ENCODE measurements around the gene SPTAN1.

SPTAN1 gene

DNA sequence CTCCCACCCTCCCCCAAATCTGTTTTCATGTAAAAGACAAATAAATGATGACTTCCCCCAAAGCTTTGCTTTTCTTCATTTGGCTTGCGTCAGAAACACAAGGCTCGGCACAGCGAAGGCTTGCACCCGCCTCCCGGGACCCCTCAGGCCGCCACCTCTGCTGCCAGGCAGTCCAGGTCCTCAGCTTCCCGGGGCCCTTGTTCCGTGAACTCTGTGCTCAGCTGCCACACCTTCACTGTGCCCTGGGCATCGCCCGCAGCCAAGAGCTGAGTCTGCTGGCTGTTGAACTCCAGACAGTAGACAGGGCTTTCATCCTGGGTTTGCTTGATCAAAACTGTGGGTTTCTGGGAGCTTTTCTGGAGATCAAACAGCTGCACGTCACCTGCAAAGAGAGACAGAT is 81.2 kb downstream of the SPTAN1 start:
- Histone ChIP-seq H3K23ac (ENCODE audit: low read length in 2 of 2) (no peak overlapping the region), H3K18ac (ENCODE audit: low read depth in 1 of 2, low read length in 2 of 2) (no peak overlapping the region), H3K36me3 (ENCODE audit: control insufficient read depth in 1 of 2, insufficient read depth in 2 of 2, low read depth in 1 of 2, low read length in 2 of 2) (peaks cover 63 to 86% of the 10 kb centered on the region in 2 experiments), H3K4me2 (ENCODE audit: low read length, poor library complexity, severe bottlenecking) (no peak overlapping the region), H2BK15ac (ENCODE audit: low read depth, poor library complexity, severe bottlenecking) (no peak overlapping the region), H2BK120ac (ENCODE audit: low read depth, low read length) (no peak overlapping the region), H4K8ac (ENCODE audit: low read length) (no peak overlapping the region), H3K9me3 (ENCODE audit: control insufficient read depth, low read length) (no peaks in the 10 kb centered on the region), H3K79me1 (replicated peaks; ENCODE audit: low read length, poor library complexity, severe bottlenecking) (peaks cover 26% of the 10 kb centered on the region), H2BK12ac (ENCODE audit: low read length in 2 of 2) (no peak overlapping the region), H4K91ac (ENCODE audit: low read length) (peak overlapping the region; percentile 18), H3K4me3 (ENCODE audit: insufficient read depth in 1 of 2, low read depth in 1 of 2, low read length in 2 of 2) (no peak overlapping the region), H2BK5ac (ENCODE audit: low read depth, low read length, poor library complexity, severe bottlenecking) (no peak overlapping the region), H3K4ac (ENCODE audit: low read depth in 1 of 2, low read length in 2 of 2) (no peak overlapping the region), H3K14ac (ENCODE audit: low read length in 2 of 2) (no peak overlapping the region), H3K27ac (ENCODE audit: low read length, poor library complexity, severe bottlenecking) (no peak overlapping the region), H2AFZ (ENCODE audit: low read depth, low read length) (no peak overlapping the region), H3K27me3 (ENCODE audit: control insufficient read depth in 1 of 2, insufficient read depth in 1 of 2, low read length in 2 of 2) (no peaks in the 10 kb centered on the region), H3K9ac (ENCODE audit: low read length) (no peak overlapping the region), H2AK5ac (ENCODE audit: low read length, severe bottlenecking) (no peak overlapping the region), H3K4me1 (ENCODE audit: control insufficient read depth, insufficient read depth, low read depth, low read length) (peaks cover 29% of the 10 kb centered on the region)
- 94% methylated on average over 11 of the region's 11 CpGs for WGBS
- DNase-seq, result no peak

DNA sequence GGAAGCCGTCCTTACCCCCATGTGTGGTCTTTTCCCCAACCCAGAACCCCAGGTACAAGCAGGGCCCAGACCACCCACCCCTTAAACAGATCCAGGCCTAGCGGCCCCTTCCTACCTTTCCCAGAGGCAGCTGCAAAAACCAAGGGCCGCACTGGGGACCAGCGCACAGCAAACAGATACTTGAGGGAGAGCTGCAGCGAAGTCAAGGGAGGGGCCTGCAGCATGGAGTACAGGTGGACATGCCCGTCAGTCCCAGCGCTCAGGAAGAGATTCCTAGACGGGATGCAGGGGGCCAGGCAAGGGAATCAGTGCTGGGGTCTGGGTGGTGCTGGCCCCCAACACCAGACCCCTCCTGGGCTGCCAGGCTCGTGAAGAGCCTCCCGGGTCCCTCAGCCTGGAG is 81.7 kb downstream of the SPTAN1 start:
- Histone ChIP-seq H4K8ac (ENCODE audit: low read length) (no peak overlapping the region), H2BK15ac (ENCODE audit: low read depth, poor library complexity, severe bottlenecking) (peak overlapping the region; percentile 68), H3K4me2 (ENCODE audit: low read length, poor library complexity, severe bottlenecking) (no peak overlapping the region), H3K23ac (ENCODE audit: low read length in 2 of 2) (no peak overlapping the region), H3K4me1 (ENCODE audit: control insufficient read depth, insufficient read depth, low read depth, low read length) (peaks cover 29% of the 10 kb centered on the region), H3K14ac (ENCODE audit: low read length in 2 of 2) (no peak overlapping the region), H2AK5ac (ENCODE audit: low read length, severe bottlenecking) (no peak overlapping the region), H3K4me3 (ENCODE audit: insufficient read depth in 1 of 2, low read depth in 1 of 2, low read length in 2 of 2) (no peak overlapping the region), H2AFZ (ENCODE audit: low read depth, low read length) (no peak overlapping the region), H3K4ac (ENCODE audit: low read depth in 1 of 2, low read length in 2 of 2) (no peak overlapping the region), H2BK12ac (ENCODE audit: low read length in 2 of 2) (no peak overlapping the region), H3K79me1 (replicated peaks; ENCODE audit: low read length, poor library complexity, severe bottlenecking) (peaks cover 24% of the 10 kb centered on the region), H3K36me3 (ENCODE audit: control insufficient read depth in 1 of 2, insufficient read depth in 2 of 2, low read depth in 1 of 2, low read length in 2 of 2) (peaks cover 61 to 82% of the 10 kb centered on the region in 2 experiments), H3K9me3 (ENCODE audit: control insufficient read depth, low read length) (no peaks in the 10 kb centered on the region), H3K27me3 (ENCODE audit: control insufficient read depth in 1 of 2, insufficient read depth in 1 of 2, low read length in 2 of 2) (no peaks in the 10 kb centered on the region), H2BK120ac (ENCODE audit: low read depth, low read length) (peak overlapping the region; percentile 45), H3K18ac (ENCODE audit: low read depth in 1 of 2, low read length in 2 of 2) (no peak overlapping the region), H3K9ac (ENCODE audit: low read length) (no peak overlapping the region), H3K27ac (ENCODE audit: low read length, poor library complexity, severe bottlenecking) (peak overlapping the region; percentile 60), H2BK5ac (ENCODE audit: low read depth, low read length, poor library complexity, severe bottlenecking) (no peak overlapping the region), H4K91ac (ENCODE audit: low read length) (no peak overlapping the region)
- DNase-seq, result no peak
- WGBS, result 98% methylated on average over 10 of the region's 10 CpGs

DNA sequence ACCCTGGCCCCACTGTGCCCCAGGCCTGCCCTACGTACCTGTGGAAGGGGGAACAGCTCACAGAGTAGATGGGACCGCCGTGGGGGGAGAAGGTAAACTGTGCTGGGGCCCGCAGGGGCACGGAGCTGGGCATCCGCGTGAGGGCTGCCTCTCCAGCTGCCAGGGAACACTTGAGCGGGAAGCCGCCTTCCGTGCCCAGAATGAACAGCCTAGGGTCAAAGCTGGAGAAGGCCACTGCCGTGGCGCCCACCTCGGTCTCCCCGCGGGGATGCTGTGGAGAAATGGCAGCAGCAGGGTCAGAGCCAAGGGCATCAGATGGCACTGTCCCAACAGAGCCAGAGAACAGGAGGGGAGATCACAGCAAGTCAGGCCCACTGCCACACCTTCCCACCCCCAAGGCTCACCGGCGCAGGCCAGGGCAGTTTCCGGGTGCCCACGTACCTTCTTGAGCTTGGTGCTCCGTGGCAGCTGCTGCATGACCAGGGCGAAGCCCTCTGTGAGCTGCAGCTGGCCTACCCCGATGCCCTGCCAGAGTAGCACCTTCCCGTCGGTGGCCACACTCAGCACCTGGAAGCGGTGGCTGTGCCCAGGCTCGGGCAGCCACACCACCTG is 82.4 kb downstream of the SPTAN1 start:
- Histone ChIP-seq H2BK15ac (ENCODE audit: low read depth, poor library complexity, severe bottlenecking) (peak overlapping the region; percentile 84), H4K91ac (ENCODE audit: low read length) (peak overlapping the region; percentile 44), H4K8ac (ENCODE audit: low read length) (peak overlapping the region; percentile 29), H2AFZ (ENCODE audit: low read depth, low read length) (no peak overlapping the region), H3K4ac (ENCODE audit: low read depth in 1 of 2, low read length in 2 of 2) (peak overlapping the region; percentile 7 to 65), H3K27ac (ENCODE audit: low read length, poor library complexity, severe bottlenecking) (peak overlapping the region; percentile 60), H3K36me3 (ENCODE audit: control insufficient read depth in 1 of 2, insufficient read depth in 2 of 2, low read depth in 1 of 2, low read length in 2 of 2) (peaks cover 54 to 76% of the 10 kb centered on the region in 2 experiments), H3K9me3 (ENCODE audit: control insufficient read depth, low read length) (no peaks in the 10 kb centered on the region), H2BK5ac (ENCODE audit: low read depth, low read length, poor library complexity, severe bottlenecking) (no peak overlapping the region), H3K23ac (ENCODE audit: low read length in 2 of 2) (no peak overlapping the region), H3K27me3 (ENCODE audit: control insufficient read depth in 1 of 2, insufficient read depth in 1 of 2, low read length in 2 of 2) (no peaks in the 10 kb centered on the region), H3K14ac (ENCODE audit: low read length in 2 of 2) (peak overlapping the region in 1 of 2 experiments; percentile 22), H3K4me1 (ENCODE audit: control insufficient read depth, insufficient read depth, low read depth, low read length) (peaks cover 29% of the 10 kb centered on the region), H3K79me1 (replicated peaks; ENCODE audit: low read length, poor library complexity, severe bottlenecking) (peaks cover 20% of the 10 kb centered on the region), H3K9ac (ENCODE audit: low read length) (peak overlapping the region; percentile 62), H3K4me2 (ENCODE audit: low read length, poor library complexity, severe bottlenecking) (no peak overlapping the region), H2AK5ac (ENCODE audit: low read length, severe bottlenecking) (peak overlapping the region; percentile 32), H3K18ac (ENCODE audit: low read depth in 1 of 2, low read length in 2 of 2) (peak overlapping the region; percentile 4 to 22), H2BK120ac (ENCODE audit: low read depth, low read length) (no peak overlapping the region), H2BK12ac (ENCODE audit: low read length in 2 of 2) (peak overlapping the region; percentile 7 to 59), H3K4me3 (ENCODE audit: insufficient read depth in 1 of 2, low read depth in 1 of 2, low read length in 2 of 2) (no peak overlapping the region)
- no peak for DNase-seq
- WGBS, result 90% methylated on average over 26 of the region's 26 CpGs

DNA sequence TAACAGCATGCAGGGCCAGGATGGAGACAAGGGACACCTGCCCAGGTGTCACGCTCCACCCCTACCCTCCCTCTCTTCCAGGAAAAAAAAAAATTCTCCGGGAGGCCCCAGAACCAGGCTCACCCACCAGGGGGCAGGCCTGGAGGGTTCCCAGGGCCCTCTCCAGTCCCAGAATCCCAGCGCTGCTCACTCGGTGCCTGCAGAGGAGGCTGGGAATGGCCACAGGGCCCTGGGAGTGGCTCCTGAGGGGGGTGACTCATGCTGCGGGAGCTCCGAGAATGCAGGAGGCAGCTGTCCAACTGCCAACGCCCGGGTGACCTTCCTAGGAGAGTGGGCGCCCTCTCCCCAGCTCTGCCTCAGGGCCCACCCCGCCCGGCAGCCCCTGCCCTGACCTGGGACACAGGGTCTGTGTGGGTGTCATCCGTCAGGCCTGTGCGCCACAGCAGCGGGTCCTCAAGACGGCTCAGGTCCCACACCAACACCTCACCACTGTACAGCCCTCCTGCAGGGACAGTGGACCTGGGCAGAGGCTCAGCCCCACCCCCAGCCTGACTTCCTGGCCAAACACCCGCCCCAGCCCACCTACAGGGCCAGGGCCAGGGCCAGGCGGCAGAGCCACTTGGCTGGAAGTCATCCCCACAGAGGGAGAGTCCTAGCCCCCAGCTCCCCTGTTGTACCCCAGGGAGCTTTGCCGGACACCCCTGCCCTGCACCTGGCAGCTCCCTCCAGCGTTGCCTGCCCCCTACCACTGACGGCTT is 83.1 kb downstream of the SPTAN1 start:
- H3K14ac ChIP-seq (ENCODE audit: low read length in 2 of 2), result peak overlapping the region in 1 of 2 experiments; percentile 68
- H3K27me3 ChIP-seq (ENCODE audit: control insufficient read depth in 1 of 2, insufficient read depth in 1 of 2, low read length in 2 of 2), result no peaks in the 10 kb centered on the region
- WGBS, result 8% methylated on average over 20 of the region's 20 CpGs

More for the DNA sequence above, 83.1 kb downstream of the SPTAN1 start:
- peak overlapping the region; percentile 91 to 95 for H3K18ac ChIP-seq (ENCODE audit: low read depth in 1 of 2, low read length in 2 of 2)
- H3K23ac ChIP-seq (ENCODE audit: low read length in 2 of 2), result no peak overlapping the region
- H2BK15ac ChIP-seq (ENCODE audit: low read depth, poor library complexity, severe bottlenecking), result peak overlapping the region; percentile 99
- DNase-seq, result peak; percentile 94
- peak overlapping the region; percentile 88 for H2BK5ac ChIP-seq (ENCODE audit: low read depth, low read length, poor library complexity, severe bottlenecking)
- H4K8ac ChIP-seq (ENCODE audit: low read length), result peak overlapping the region; percentile 96
- peaks cover 29% of the 10 kb centered on the region for H3K4me1 ChIP-seq (ENCODE audit: control insufficient read depth, insufficient read depth, low read depth, low read length)
- peak overlapping the region; percentile 97 for H4K91ac ChIP-seq (ENCODE audit: low read length)
- no peak overlapping the region for H3K4me3 ChIP-seq (ENCODE audit: insufficient read depth in 1 of 2, low read depth in 1 of 2, low read length in 2 of 2)
- H2AK5ac ChIP-seq (ENCODE audit: low read length, severe bottlenecking), result peak overlapping the region; percentile 94
- H3K36me3 ChIP-seq (ENCODE audit: control insufficient read depth in 1 of 2, insufficient read depth in 2 of 2, low read depth in 1 of 2, low read length in 2 of 2), result peaks cover 51 to 73% of the 10 kb centered on the region in 2 experiments
- H3K9ac ChIP-seq (ENCODE audit: low read length), result peak overlapping the region; percentile 70
- no peaks in the 10 kb centered on the region for H3K9me3 ChIP-seq (ENCODE audit: control insufficient read depth, low read length)
- peak overlapping the region; percentile 66 to 75 for H3K4ac ChIP-seq (ENCODE audit: low read depth in 1 of 2, low read length in 2 of 2)
- H3K79me1 ChIP-seq (replicated peaks; ENCODE audit: low read length, poor library complexity, severe bottlenecking), result peaks cover 21% of the 10 kb centered on the region
- peak overlapping the region; percentile 95 for H3K27ac ChIP-seq (ENCODE audit: low read length, poor library complexity, severe bottlenecking)
- peak overlapping the region; percentile 75 to 85 for H2BK12ac ChIP-seq (ENCODE audit: low read length in 2 of 2)
- no peak overlapping the region for H2AFZ ChIP-seq (ENCODE audit: low read depth, low read length)
- peak overlapping the region; percentile 69 for H2BK120ac ChIP-seq (ENCODE audit: low read depth, low read length)
- peak overlapping the region; percentile 53 for H3K4me2 ChIP-seq (ENCODE audit: low read length, poor library complexity, severe bottlenecking)

All from mesenchymal stem cell (in vitro differentiated cells and primary cell).